Measurements from ENCODE around the gene LALBA.
"Not testable (repeated sequence)": the region's sequence is repeated elsewhere in the genome, so short reads cannot be mapped to it uniquely, and the experiment has no call there.

LALBA gene

GRCh38 chr12:48527891-48528670, 41.8 kb downstream of the LALBA start:
- H3K27ac ChIP-seq (ENCODE audit: low read length), result no peak overlapping the region
- no peaks in the 10 kb centered on the region for H3K9me3 ChIP-seq (ENCODE audit: control insufficient read depth, low read depth, low read length)
- no peaks in the 10 kb centered on the region for H3K4me1 ChIP-seq (ENCODE audit: control insufficient read depth, low read depth, low read length)
- no peaks in the 10 kb centered on the region for H3K36me3 ChIP-seq (ENCODE audit: control insufficient read depth, low read depth, low read length)
- H3K27me3 ChIP-seq (ENCODE audit: control insufficient read depth, insufficient read depth, low read length), result no peaks in the 10 kb centered on the region
- no peak overlapping the region for H3K9ac ChIP-seq (ENCODE audit: low read length)
- H3K4me3 ChIP-seq (ENCODE audit: low read length), result no peak overlapping the region

- Histone ChIP-seq H3K36me3 (ENCODE audit: control insufficient read depth, low read depth, low read length) (no peaks in the 10 kb centered on the region), H3K27ac (ENCODE audit: low read length) (no peak within 1 kb of the TSS), H3K9ac (ENCODE audit: low read length) (no peak within 1 kb of the TSS), H3K4me3 (ENCODE audit: low read length) (no peak within 1 kb of the TSS), H3K4me1 (ENCODE audit: control insufficient read depth, low read depth, low read length) (no peaks in the 10 kb centered on the region), H3K27me3 (ENCODE audit: control insufficient read depth, insufficient read depth, low read length) (no peaks in the 10 kb centered on the region), H3K9me3 (ENCODE audit: control insufficient read depth, low read depth, low read length) (no peaks in the 10 kb centered on the region)
Observed at GRCh38 chr12:48525332-48525731, 44.5 kb downstream of the LALBA start, which contains the start of gene OR8S1. Gene OR8S1, plus strand, starts transcription at chr12:48525632. Its CDS starts 0 bp downstream, at chr12:48525632.

DNA sequence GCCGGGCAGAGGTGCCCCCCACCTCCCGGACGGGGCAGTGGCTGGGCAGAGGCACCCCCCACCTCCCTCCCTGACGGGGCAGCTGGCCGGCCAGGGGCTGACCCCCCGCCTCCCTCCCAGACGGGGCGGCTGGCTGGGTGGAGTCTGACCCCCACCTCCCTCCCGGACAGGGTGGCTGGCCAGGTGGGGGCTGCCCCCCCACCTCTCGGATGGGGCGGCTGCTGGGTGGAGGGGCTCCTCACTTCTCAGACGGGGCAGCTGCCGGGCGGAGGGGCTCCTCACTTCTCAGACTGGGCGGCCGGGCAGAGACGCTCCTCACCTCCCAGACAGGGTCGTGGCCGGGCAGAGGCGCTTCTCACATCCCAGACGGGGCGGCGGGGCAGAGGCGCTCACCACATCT, 49.5 kb downstream of the LALBA start:
- H3K27ac ChIP-seq (ENCODE audit: low read length); H3K36me3 ChIP-seq (ENCODE audit: control insufficient read depth, low read depth, low read length); H3K27me3 ChIP-seq (ENCODE audit: control insufficient read depth, insufficient read depth, low read length); H3K9ac ChIP-seq (ENCODE audit: low read length); H3K4me3 ChIP-seq (ENCODE audit: low read length); H3K9me3 ChIP-seq (ENCODE audit: control insufficient read depth, low read depth, low read length); H3K4me1 ChIP-seq (ENCODE audit: control insufficient read depth, low read depth, low read length): not testable (repeated sequence)
